Hematopoietic multipotent progenitor cell treated with erythropoietin and hydrocortisone succinate and interleukin-3 and kit ligand, for 8 days (in vitro differentiated cells): ENCODE results near the gene MEGF11.

Experiments used
- DNase-seq: peaks from one replicate; pipeline ENCODE4 v3.0.0-alpha.2; 2015

MEGF11 gene

DNA sequence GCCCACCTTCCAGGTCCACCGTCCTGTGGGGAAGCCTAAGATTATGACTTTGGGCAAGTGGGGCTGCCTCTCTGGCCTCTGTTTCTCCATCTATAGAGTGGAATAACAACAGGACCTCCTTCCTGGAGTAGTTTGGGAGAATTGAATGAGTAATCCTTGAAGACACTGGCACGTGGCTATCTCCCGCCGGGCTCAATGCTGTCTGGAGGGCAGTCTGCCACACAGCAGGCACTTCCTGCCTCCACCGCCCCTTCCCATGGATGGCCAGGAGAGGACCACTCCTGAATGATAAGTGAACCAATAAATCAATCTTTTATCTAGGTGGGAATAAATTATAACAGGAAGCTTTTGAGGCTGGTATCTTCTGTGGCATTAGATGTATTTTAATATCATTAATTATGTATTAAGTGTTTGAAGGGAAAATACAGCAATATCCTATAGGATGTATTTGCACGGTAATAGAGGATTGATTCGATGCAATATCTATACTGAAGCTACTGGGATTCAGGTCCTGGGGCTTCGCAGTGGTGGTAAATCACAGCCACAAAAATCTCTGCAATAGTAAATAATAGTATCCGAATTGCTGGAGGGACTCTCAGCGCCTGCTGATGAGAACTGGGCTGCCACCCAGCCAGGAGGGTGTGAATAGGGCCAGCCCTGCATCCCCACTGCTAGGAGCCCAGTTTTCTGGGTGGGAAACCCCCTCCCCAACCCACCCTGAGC, 15.9 kb downstream of the MEGF11 start:
- DNase-seq = no peak

DNA sequence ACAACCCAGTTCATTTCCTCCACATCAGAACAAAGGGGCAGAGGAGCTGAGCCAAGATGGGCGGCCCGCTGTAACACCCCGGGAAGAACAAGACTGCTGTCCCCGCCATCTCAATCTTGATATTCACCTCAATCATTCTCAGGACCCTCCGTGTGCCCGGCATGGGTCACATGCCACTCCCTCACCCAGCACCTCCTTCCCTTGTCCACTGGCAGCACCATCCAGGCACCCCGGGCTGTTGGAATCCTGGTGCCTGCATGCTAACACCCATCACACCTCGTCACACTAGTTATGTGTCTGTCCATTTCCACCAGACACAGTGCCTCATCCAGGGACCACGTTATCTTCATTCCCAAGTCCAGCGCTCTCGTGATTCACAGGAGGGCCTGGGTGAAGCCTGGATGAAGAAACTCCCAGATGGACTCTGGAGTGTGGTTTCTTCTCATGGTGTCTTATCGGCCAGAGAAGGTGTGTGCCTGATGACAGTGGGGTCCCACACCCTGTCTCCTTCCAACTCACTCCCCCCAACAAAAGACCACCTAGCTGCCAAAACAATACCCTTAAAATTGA, 16.7 kb downstream of the MEGF11 start:
- DNase-seq = no peak

DNA sequence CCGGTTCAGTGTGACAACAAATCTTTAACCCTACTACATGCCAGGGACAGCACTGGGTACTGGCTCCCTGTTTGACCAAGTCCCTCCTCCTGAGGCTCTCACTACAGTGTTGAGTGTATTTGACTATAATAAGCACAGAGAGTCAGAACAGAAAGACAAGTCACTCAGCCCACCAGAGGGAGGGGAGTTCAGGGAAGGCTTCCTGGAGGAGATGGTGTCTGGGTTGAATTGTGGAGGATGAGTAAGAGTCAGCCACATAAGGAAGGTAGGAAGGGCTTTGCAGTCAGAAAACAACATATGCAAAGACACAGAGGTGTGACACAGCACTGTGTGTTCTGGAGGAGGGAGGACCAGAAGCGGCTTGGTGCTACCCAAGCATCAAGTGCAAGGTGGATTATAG, 17.7 kb downstream of the MEGF11 start:
- no peak for DNase-seq

DNA sequence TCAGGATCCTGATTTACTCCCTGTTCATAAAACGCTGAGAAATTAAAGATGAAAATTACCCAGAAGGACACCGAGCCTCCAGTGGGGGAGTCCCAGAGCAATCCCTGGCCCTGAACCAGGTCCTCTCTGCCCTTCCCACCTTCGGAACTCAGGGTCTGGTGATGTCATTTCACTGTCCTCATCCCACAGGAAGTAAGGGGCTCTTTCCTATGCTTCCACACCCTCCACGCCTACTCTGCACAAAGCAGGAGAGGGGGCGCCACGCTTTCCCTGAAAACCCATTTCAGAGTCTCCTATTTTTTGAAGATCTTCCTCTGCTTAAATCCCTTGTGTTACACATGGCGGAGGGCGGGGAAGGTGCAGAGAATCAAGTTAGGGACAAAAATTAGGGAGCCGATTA, 18.8 kb downstream of the MEGF11 start:
- DNase-seq = no peak

DNA sequence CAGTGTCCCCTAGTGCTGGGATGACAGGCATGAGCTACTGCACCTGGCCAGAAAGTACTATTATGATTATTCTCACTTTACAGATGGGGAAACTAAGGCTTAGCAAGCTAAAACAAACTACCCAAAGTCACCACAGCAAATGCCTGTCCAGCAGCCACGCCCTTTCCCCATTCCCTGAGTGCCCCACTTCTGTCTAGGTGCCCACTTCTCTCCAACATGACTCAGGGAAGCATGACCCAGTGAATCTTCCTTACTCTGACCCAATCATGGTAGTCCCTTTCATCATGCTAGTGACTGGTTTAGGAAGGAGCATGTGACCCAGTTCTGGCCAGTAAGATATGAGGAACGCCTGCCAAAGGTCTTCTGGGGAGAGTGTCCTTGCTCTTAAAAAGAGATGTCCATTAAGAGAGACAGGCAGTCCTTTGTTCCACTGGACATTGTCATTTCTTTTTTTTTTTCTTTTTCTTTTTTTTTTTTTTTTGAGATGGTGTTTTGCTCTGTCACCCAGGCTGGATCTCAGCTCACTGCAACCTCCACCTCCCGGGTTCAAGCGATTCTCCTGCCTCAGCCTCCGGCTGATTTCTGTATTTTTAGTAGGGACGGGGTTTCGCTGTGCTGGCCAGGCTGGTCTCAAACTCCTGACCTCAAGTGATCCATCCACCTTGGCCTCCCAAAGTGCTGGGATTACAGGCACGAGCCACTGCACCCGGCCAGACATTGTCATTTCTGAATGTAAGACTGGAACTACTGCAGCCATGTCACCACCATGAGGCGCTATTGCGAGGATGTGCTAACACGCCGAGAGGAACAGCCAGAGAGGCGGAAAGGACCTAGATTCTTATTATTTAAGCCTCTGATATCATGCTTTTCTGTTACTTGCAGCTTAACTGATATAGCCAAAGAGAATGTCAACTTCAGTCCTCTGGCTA, 19.8 kb downstream of the MEGF11 start:
- peak; percentile 16 for DNase-seq

DNA sequence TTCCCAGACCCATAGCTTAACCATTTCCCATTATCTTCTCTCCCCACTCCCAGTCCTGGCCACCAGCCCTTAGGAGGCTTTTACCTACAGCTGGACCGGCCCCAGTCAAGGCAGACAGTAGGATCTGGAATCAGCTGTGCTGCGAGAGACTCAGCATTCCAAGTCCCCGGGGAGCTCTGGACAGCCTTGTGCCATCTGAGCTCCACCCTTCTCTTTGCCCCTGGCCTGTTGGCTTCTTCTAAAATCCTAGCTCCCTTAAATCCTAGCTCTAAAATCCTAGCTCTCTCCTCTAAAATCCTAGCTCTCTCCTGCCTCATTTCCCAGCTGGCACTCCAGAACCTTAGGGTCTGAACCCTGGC, 21.3 kb downstream of the MEGF11 start:
- no peak for DNase-seq

DNA sequence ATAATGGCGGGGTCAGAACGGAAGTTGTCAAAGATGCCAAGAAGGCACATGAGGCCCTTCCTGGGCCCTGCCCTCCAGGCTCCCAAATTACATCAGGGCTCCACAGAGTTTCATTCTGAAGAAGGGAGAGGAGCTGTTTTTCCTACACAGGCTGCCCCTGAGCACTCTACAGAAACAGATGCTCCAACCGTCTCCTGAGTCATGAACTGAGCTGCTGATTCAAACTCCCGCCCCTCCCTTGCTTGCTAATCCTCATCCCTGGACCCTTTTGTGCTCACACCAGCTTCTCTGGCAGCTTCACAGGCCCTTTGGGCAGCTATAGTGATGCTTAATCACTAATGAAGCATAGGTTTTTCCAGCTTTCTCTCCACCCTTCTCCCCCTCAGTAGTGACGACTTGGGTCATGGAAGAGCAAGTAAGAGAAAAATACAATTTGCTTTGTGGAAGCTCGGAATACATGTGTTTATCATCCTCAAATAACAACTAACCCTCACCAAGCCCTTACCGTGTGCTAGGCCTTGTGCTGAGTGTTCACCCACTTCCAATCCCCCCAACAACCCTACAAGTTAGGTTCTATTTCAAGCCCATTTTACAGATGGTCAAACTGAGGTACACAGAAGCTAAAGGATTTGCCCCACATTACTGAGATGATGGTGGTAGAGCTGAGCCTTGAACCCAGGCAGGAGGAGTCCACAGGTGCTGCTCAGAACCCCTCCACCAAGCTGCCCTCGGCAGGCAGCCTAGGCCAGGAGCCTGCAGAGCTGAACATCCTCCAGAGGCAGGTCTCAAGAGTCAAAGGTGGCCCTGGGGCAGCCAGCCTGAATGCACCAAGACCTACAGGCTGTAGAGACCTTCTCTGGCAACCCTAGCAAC, 21.9 kb downstream of the MEGF11 start:
- no peak for DNase-seq

DNA sequence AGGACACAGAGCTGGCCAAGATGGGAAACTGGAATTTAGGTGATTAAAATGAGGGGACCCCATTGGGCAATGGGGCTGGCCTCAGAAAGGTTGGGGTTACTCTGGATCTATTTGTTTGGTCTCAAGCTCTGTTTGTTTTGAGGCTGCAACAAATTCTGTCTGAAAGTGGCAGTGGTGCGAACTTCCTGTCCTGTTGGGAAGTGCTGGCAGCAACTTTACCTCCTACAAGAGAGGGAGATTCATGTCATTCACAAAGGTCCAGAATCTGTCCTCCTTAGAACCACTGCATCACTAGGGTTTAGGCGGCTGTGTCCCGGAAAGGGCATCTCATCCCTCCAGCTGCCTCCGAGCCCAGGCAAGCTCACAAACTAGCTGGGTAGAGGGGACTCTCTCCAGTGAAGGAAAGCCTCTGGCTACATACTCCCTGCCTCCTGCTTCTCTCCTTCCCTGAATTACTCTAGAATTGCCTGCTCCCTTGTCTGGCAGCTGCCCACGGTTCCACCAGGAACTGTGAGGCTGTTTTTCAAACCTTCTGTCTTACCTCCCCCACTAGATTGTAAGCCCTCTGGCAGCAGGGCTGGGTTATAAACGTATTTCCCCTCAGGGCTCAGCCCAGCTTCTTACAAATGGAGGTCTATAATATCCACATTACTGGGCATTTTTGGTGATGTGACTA, 23.6 kb downstream of the MEGF11 start:
- no peak for DNase-seq

DNA sequence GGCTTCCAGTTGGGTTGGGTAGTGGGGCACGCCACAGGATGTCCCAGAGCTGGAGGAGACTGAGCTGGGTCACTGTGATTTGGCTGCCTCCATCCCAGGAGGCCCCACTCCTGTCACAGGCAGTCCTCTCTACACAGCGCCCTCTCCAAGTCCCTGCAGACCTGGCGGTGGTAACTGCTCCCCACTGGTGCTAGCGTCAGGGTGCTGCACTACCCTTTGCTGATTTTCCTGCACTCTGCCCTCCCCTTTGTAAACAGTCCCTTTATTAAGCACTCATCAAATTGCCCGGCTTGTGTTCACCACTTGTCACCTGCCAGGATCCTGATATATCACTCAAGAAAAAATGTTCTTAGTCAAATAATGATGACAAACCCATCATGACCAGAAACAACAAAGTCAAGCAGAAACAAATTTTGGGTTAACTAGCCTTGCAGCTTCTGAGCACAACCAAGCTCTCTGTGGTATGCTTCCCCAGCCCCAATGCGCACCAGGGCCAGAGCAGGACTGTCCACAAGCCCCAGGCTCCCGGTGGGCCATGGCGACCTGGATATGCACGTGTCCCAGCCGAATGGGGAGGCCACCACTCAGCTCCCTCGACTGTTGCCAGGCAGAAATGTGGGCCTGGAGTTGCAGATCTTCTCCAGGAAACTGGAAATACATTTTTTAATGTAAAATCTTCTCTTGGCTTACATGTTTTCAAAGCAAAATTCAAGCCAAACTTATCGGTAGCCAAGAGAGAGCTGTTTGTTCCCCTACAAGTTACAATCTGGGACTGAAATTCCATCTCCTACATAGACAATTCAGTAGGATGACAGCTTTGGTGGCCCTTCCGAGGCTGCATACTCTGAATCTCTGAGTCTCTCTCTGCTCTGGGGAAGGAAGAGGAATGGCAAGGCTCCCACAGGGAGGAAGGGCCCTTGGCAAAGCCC, 24.5 kb downstream of the MEGF11 start:
- no peak for DNase-seq

DNA sequence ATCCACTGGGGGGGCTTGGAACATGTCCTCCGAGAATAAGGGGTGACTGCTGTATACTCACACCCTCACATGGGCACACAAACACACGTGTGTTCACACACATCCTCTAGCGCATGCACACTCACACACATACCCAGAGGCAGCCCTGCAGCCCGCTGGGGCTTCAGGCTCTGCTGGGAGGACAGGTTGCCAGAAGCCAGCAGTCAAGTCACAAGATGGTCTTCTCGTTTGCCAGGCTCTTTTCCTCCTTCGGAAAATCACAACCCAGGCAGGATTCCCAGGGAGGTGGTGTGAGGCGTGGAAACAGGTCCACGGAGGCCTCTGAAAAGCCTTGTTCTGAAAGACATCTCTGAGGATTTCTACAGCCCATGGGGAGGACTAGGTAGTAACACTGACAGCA, 26.8 kb downstream of the MEGF11 start:
- no peak for DNase-seq

DNA sequence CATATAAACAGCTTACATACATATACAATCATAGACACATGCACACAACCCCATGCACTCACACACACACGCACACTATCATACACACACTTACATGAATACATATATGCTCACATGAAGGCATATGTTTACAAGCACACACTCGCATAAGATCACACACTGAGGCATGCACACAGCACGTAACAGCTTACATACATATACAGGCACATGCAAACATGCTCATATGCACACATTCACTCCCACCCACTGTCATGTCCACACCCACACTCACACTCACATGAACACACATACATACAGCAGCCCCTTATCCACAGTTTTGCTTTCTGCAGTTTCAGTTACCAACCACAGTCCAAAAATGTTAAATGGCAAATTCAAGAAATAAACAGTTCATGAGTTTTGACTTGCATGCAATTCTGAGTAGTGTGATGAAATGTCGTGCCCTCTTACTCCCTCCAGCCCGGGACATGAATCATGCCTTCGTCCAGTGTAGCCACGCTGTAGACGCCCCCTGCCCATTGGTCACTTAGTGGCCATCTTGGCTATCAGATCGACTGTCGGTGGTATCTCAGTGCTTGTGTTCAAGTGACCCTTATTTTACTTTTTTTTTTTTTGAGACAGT, 27.8 kb downstream of the MEGF11 start:
- no peak for DNase-seq

DNA sequence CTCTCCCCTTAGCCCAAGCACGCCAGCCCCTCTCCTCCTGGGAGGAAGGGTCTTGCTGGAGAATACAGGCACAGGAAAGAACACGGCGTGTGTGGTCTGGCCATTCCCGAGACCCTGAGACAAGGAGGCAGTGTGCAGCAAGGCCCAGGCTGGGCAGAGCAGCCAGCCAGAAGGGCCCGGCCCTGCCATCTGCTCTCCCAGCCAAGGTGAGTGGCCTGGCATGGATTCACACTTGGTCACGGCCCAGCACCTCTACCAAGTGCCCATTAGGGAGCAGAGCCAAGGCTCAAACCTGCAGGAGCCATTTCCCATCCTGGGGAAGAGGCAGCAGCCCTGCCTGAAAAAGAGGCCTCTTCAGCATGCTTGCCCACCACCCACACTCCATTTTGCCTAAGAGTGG, 28.6 kb downstream of the MEGF11 start:
- DNase-seq = no peak

DNA sequence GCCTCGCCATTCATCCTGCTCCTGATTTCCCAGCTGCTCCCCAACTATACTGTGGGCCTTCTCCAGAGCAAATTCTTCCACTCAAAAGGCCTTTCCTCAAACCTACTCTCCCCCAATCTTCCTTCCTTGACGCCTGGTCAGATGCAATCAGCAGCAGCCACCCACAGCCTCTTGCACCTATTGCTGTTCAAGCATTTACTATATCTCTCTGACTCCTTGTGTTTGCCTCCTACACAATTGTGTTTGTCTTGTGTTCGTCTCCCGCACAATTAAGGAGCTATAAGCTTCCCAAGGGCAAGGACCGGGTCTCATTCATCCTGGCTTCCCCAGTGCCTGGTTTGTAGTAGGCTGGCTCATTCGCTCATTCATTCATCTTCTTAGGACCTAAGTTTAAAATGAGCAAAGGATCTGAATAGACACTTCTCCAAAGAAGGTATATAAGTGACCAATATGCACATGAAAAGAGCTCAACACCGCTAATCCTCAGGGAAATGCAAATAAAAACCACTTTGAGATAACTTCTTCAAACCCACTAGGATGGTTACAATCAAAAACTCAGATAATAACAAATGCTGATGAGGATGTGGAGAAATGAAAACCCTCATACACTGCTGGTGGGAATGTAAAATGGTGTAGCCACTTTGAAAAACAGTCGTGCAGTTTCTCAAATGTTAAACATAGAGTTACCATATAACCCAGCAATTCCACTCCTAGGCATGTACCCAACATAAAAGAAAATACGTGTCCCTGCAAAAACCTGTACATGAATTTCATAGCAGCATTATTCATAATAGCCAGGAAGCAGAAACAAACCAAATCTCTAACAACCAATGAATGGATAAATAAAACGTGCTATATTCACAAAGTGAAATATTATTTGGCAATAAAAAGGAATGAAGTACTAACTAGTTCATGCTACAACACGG, 31.0 kb downstream of the MEGF11 start:
- DNase-seq = no peak

DNA sequence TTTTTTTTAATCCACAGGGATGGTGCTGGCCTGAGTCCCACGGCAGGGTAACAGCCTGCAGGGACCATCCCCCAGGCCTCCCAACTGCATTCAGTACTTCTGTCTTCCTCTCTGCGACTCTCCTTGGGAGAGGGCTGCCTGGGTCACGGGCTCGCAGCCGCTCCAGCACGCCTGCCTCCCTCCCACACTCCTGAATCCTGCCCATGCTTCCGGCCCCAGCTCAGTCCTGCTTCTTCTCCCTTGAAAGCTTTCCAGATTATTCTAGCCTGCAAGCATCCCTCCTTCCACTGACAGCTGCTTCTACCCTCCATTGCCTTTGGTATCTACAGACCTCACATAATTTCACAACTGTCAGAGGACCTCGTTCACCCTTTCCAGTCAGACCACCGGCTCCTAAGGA, 32.4 kb downstream of the MEGF11 start:
- no peak for DNase-seq

DNA sequence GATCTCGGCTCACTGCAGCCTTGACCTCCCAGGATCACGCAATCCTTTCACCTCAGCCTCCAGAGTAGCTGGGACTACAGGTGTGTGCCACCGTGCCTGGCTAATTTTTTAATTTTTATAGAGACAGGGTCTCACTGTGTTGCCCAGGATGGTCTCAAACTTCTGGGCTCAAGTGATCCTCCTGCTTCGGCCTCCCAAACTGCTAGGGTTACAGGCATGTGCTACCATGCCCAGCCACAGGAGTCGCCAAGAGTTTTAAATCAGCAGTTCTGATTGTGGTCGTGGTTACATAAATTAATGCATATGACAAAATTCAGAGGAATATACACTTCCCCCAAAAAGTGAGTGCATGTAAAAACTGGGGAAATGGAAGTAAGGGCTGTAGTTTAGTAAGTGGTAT, 32.9 kb downstream of the MEGF11 start:
- no peak for DNase-seq

DNA sequence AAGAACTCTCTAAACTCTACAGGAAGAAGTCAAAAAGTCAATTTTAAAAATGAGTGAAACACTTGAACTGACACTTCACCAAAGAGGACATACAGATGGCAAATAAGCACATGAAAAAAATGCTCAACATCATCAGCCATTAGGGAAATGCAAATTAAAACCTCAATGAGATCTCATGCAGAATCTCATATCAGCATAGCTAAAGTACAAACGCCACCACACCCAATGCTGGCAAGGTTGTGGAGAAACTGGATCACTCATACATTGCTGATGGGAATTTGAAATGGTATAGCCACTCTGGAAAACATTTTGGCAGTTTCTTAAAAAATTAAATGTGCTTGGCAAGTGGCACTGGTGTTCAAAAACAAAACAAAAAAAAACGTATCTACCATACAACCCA, 34.2 kb downstream of the MEGF11 start:
- DNase-seq = no peak

DNA sequence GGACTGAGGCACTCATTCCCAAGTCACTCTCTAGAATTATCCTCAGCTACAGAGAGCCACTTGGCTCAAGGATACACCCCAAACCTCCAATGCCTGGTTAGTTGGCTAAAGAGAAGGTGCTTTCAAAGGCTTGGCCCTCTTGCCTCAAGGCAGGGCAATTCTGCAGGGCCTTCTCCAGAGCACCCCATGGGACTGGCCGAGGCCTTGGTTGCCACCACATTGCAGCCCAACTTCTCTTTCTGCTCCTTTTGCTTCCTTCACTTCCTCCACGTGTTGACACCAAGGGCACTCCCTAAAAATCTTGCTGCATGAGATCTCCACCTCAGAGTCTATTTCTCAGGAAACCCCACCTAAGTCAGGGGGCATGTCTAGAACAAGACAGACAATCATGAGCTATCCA, 36.7 kb downstream of the MEGF11 start:
- no peak for DNase-seq

DNA sequence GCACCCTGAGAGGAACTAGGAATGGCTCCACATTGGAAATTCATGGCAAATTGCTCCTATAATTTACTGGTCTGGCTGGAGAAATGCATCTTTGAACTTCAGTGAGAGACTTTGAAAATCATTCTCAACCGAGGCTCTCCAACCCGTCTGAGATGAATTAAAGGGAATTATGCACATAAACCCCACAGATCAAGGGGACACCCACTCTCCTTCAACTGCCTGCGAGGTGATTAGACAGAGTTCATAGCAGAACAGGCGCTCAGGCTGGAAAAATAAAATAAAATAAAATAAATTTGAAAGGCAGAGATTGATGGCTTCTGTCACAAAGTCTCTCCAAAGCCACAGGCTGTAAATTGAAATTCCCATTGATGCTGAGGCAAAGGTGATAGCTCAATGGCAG, 37.7 kb downstream of the MEGF11 start:
- no peak for DNase-seq

DNA sequence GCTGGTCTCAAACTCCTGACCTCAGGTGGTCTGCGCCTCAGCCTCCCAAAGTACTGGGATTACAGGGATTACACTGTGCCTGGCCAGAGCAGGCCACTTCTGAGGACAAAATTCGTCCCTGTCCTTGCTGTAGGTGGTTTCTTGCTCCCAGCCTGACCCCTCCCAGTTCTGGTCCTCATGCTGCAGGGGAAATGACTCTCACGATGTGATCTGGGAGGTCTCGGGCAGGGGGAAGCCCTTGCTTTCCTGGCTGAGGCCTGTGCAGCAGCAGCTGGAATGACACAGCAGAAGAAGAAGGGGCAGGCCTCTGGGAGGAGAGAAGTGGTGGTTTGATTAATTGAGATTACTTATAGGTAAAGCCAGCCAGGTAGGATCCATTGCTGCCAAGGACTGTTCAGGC, 39.3 kb downstream of the MEGF11 start:
- no peak for DNase-seq

DNA sequence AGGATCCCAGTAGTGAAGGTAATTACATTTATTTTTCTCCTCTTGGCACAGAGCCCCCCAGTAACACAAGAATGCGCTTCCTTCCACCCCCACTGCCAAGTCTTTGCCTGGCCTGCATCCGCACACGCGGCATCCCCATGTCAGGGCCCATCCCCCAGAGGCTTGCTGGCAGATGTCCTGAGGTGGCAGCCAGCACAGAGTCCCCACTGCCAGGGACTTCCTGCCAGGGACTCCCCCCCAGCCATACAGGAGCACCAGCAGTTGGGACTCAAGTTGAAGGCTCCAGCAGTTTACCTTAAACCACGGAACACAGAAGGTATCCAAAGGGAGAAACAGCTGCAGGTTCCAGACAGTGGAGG, 41.0 kb downstream of the MEGF11 start:
- no peak for DNase-seq
